GM21717 (cell line): ENCODE measurements around the gene KCNJ18.
"Not testable (repeated sequence)": the region's sequence is repeated elsewhere in the genome, so short reads cannot be mapped to it uniquely, and the experiment has no call there.

Source experiments
- ATAC-seq: cut with Tn5 transposase; IDR thresholded peaks from one replicate; pipeline ENCODE4 v1.9.1; 2021; ENCODE audit warnings: mild to moderate bottlenecking, moderate library complexity; ENCODE audit not compliant: unreplicated experiment

The KCNJ18 gene

DNA sequence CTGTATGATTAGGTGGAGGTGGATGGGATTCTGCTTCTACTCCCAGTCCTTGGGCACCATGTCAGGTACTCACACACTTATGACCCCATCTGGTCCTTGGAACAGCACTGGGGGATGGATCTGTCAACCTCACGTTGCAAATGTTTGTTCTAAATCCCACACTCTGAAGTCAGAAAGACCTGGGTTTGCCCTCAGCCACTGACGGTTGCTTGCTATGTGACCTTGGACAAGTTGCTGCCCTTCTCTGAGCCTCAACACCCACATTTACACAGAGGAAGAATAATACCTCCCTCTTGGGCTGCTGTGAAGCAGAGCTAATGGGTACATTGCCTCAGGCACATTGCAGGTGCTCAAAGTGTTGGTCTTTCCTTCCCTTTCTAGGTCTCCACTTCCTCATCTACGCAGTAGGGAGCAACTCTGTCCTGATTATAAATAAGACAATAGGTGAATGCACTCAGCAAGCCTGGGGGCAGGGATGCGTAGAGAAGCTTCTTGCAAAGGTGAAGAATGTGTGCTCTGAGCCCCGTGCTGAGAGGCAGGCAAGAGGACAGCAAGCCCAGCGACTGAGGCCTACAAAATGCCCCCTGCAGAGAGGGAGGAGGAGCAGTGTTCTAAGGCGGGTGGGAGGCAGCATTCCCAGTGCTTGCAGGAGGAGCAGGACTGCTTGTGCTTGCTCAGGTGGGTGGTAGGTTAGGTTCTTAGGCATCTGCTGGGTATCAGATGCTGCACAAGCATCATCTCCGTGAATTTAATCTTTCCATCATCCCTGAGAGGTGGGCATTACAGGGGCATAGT, 21.8 kb upstream of the KCNJ18 start:
- ATAC-seq = not testable (repeated sequence)

DNA sequence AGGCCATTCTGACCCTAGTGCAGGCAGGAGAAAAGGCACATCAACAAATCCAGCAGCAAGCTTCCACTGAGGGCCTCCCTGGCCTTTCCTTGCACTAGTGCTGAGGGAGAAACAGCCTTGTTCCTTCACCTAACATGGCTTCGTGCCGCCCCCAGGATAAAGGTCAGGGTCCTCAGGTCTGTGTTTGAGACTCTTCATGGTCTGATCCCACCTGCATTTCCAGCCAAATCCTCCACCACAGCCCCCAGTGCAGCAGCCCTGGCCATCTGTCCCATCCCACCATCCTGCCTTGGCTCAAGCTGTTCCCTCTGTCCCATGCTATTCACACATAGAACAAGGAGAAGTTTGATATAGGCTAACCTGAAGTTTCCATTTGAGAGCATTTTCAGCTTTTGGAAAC, 20.9 kb upstream of the KCNJ18 start:
- not testable (repeated sequence) for ATAC-seq

DNA sequence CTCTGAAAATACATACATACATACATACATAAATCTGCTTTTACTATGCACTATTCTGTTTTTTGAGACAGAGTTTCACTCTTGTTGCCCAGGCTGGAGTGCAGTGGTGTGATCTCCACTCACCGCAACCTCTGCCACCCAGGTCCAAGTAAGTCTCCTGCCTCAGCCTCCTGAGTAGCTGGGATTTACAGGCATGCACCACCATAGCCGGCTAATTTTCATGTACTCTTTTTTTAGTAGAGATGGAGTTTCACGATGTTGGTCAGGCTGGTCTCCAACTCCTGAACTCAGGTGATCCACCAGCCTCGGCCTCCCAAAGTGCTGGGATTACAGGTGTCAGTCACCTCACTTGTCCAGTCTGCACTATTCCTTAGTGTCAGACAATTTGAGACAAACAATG, 20.5 kb upstream of the KCNJ18 start:
- ATAC-seq = not testable (repeated sequence)

DNA sequence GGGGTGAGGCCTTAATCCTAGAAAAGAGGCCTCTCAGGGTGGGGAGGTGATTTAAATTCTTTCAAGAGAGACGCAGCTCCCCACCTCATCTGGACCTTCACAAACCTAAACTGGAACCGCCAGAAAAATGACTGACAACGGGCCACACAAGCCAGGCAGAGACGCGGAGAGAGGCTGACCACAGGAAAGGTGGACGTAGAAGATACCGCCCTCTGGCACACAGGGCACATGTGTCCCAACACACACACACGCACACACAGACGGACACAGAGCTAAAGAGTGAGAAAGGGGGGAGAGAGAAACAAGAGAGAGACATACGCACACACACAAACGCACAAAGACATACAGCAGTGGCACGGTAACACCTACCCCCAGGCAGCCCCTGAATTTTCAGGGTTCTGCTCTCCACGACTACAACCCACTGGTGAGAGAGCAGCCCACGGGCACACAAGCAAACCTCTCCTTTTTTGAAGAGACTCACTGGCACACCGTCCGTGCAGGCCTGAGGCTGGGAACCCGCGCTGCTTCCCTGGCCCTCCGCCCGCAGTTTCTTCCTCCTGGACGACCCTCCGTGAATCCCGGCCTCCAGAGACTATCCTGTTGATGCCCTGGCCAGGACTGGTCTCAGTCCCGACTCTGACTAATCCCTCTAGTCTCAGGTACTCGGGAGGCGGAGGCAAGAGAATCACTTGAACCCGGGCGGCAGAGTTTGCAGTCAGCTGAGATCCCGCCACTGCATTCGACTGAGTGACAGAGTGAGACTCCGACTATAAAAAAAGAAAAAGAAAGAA, 18.7 kb upstream of the KCNJ18 start:
- ATAC-seq = not testable (repeated sequence)

DNA sequence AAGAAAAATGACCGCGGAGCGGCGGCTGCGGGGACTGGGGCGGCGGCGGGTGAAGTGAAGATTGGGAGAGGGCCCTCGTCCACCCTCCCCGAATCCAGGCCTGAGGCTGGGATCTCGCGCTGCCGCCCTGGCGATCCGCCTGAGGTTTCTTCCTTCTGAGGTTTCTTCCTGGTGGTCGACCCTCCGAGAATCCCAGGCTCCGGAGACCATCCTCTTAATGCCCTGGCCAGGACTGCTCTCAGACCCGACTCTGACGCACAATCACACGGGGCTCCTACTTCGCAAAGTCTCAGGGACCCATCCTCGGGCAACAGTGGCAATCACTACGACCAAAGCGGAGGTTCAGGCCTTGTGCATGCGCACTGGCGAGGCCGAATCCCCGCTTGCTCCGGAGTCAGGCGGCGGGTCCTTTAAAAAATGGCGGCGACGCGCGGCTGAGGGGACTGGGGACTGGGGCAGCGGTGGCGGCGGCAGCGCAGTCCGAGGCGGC, 18.0 kb upstream of the KCNJ18 start:
- no peak for ATAC-seq

DNA sequence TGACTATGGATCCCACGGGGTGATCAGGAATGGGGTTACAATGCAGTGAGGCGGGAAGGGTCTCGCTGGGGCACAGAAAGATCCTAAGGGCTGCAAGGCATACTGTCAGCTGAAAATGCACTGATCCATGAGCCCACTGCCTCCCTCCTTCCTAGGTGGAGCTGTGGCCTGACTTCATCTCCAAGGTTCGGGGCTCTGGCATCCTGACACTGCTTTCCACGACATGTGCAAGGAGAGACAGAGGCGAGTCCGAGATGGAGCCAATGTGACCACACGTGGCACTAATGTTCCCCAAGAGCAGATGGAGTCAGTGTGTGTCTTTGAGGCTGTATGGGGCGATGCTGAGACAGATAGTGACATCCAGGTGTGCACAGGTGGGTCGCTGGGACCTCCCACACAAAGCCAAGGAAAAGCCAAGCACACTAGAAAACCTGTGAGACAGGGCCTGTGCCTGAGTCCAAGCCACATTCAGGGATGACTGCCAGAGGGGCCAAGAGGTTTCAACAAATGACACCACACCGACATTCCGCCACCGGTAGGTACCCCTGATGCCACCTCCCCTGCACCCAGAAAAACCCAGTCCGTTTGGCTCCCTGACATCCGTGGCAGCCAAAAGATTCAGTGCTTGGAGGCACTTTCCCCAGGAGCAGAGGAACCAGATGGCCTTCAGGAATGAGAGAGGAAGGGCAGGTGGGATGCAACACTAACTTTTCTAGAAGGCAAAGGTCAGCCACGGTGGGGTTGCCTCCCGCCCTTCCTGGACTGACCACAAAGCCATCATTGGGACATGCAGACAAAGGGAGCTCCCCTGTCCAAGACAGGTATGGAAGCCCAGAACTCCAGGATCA, 17.2 kb upstream of the KCNJ18 start:
- not testable (repeated sequence) for ATAC-seq

DNA sequence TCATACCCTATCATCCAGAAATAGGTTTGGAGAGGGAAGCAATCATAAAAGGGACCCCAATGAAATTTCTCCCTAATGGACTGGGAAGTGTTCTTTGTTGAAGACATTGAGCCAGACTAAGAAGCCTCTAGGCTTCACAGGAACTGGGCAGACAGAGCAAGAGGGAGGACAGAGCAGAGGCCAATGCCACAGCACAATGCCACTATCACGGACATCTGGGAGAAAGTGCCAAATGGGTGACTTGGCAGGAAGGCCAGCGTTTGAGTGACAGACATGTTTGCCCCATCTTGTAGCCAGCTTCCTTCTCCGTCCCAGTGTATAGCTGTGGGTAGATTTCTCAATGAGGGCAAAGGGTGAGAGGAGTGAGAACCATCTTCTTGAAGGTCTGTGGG, 16.6 kb upstream of the KCNJ18 start:
- ATAC-seq = not testable (repeated sequence)

DNA sequence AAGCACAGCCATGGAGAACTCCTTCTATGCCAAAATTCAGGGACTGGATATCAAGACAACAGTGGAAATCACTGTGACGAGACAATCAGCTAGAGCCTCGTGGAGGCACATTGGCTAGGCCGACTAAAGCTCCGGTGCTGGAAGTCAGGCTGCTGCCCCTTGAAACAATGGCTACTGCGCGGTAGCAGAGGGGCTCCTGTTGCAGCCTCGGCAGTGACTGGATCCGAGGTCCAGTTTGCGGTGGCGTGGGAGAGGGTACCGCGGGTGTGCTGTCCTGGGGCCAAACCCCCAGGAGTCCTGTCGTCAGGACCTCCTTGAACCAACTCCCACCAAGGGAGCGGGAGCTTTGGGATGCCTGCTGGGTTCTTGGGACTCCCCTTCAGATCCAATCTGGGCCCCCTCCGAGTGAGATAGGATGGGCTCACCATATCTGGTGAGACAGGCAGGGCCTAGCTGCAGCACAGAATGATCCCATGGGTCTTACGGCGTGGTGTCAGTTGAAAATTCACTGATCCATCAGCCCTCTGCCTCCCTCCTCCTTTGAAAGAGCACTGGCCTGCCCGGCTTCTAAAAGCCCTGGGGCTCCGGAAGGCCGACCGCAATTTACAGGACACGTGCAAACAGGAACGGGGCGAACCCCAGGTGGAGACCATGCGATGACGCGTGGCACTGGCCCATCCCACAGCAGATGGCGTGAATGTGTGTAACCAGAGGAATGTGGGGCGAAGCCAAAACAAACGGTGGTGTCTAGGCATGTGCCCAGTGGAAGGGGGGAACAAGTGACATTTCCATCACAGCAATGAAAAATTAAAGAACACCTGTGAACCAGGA, 15.8 kb upstream of the KCNJ18 start:
- no peak for ATAC-seq

DNA sequence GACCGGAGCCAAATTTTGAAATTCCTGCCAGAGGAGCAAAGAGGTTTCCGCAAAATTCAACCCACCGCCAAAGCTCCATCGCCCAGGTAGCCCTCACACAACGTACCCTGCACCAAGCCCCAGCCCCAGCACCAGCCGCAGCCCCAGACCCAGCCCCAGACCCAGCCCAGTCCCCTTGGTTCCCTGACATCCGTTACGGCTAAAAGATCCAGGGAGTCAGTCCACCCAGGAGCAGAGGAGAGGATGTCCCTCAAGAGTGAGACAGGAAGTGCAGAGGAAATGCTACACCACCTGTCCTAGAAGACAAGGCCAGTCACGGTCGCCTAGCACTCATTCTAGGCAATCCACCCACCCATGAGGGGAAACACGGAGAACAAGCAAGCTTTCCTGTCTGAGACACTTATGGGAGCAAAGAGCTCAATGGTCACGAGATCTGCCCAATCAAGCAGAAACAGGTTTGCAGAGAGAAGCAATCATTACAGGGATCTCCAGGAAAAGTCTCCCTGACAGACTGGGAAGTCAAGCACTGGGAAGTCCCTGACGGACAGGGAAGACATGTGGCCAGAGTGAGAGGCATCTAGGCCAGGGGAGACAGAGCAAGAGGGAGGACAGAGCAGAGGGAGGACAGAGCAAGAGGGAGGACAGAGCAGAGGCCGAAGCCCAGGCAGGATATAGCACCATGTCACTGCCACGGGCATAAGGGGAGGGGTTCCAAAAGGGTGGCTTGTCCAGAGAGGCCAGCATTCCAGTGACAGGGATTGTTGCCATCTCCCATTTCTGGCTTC, 15.0 kb upstream of the KCNJ18 start:
- no peak for ATAC-seq

DNA sequence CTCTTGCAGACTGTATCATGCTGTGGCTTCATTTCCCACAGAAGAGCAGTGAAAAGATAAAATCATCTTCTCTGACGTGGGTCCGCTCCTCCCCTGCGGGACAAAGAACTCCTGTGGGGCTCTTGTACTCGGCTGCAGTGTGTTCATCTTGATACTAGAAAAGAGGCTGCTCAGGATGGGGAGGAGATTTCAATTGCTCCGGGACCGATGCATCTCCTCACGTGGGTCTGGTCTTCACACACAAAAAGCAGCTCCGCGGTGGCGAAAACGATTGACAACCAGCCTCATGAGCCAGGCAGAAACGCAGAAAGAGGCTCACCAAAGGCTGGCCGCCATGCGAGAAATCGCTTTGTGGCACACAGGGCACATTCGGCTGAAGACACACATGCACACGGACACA, 14.4 kb upstream of the KCNJ18 start:
- ATAC-seq = no peak

DNA sequence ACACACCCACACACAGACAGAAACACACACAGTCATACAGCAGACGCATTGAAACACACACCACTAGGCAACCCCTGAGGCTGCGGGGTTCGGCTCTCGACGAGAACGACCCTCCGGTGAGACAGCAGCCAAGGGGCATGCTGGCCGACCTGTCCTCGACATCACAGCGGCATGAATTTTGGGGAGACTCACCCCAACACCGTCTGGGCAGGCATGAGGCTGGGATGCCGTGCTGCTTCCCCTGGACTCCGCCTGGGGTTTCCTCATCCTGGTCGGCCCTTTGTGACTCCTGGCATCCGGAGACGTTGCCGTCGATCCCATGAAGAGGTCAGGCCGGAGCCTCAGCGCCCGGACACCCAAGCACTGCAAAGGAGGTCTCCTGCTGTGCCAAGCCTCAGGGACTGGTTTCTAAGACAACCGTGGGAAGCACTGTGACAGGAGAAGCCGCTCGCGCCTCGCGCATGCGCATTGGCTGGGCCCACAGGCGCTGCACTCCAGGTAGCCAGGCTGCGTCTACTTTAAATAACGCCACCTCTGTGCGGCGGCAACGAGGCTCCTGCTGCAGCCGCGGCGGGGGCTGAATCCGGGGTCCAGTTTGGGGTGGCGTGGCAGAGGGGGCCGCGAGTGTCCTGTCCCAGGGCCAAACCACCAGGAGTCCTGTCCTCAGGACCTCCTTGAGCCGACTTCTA, 13.8 kb upstream of the KCNJ18 start:
- ATAC-seq = no peak

DNA sequence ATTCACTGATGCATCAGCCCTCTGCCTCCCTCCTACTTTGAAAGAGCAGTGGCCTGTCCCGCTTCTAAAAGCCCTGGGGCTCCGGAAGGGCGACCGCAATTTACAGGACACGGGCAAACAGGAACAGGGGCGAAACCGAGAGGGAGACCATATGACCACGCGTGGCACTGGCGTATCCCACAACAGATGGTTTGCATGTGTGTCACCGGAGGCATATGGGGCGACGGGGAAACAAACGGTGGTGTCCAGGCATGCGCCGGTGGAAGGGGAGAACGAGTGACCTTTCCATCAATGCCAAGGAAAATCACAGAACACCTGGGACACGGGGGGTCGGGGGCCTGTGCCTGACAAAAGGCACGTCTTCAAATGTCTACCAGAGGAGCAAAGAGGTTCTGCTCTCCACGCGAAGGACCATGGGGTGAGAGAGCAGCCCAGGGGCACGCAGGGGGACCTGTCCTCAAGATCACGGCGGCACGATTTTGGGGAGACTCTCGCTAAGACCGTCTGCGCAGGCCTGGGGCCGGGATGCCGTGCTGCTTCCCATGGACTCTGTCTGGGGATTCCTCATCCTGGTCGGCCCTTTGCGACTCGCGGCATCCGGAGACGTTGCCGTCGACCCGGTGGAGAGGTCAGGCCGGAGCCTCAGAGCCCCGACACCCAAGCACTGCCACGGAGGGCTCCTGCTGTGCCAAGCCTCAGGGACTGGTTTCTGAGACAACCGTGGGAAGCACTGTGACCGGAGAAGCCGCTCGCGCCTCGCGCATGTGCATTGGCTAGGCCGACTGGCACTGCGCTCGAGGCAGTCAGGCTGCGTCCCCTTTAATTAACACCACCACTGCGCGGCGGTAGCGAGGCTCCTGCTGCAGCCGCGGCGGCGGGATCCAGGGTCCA, 12.8 kb upstream of the KCNJ18 start:
- ATAC-seq = no peak

DNA sequence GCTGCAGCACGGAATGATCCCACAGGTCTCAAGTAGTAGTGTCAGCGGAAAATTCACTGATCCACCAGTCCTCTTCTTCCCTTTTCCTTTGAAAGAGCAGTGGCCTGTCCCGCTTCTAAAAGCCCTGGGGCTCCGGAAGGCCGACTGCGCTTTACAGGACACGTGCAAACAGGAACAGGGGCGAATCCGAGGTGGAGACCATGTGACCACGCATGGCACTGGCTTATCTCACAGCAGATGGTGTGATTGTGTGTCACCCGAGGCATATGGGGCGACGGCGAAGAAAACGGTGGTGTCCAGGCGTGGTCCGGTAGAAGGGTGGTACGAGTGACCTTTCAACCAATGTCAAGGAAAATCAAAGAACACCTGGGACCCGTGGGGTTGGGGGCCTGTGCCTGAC, 12.0 kb upstream of the KCNJ18 start:
- no peak for ATAC-seq

DNA sequence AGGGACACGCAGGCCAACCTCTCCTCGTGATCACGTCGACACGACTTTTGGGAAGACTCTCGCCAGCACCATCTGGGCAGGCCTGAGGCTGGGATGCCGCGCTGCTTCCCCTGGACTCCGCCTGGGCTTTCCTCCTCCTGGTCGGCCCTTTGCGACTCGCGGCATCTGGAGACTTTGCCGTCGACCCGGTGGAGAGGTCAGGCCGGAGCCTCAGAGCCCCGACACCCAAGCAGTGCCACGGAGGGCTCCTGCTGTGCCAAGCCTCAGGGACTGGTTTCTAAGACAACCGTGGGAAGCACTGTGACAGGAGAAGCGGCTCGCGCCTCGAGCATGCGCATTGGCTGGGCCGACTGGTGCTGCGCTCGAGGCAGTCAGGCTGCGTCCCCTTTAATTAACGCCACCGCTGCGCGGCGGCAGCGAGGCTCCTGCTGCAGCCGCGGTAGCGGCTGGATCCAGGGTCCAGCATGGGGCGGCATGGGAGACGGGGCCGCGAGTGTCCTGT, 11.4 kb upstream of the KCNJ18 start:
- ATAC-seq = not testable (repeated sequence)

DNA sequence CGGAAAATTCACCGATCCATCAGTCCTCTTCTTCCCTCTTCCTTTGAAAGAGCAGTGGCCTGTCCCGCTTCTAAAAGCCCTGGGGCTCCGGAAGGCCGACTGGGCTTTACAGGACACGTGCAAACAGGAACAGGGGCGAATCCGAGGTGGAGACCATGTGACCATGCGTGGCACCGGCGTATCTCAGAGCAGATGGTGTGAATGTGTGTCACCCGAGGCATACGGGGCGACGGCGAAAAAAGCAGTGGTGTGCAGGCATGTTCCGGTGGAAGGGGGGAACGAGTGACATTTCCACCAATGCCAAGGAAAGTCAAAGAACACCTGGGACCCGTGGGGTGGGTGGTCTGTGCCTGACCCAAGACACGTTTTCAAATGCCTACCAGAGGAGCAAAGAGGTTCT, 10.7 kb upstream of the KCNJ18 start:
- ATAC-seq = not testable (repeated sequence)

DNA sequence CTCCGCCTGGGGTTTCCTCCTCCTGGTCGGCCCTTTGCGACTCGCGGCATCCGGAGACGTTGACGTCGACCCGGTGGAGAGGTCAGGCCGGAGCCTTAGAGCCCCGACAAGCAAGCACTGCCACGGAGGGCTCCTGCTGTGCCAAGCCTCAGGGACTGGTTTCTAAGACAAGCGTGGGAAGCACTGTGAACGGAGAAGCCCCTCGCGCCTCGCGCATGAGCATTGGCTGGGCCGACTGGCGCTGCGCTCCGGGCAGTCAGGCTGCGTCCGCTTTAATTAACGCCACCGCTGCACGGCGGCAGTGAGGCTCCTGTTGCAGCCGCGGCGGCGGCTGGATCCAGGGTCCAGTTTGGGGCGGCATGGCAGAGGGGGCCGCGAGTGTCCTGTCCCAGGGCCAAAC, 10.2 kb upstream of the KCNJ18 start:
- not testable (repeated sequence) for ATAC-seq

DNA sequence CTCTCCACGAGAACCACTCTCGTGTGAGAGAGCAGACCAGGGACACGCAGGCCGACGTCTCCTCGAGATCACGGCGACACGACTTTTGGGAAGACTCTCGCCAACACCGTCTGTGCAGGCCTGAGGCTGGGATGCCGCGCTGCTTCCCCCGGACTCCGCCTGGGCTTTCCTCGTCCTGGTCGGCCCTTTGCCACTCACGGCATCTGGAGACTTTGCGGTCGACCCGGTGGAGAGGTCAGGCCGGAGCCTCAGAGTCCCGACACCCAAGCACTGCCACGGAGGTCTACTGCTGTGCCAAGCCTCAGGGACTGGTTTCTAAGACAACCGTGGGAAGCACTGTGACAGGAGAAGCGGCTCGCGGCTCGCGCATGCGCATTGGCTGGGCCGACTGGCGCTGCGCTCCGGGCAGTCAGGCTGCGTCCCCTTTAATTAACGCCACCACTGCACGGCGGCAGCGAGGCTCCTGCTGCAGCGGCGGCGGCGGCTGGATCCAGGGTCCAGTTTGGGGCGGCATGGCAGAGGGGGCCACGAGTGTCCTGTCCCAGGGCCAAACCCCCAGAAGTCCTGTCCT, 9.1 kb upstream of the KCNJ18 start:
- ATAC-seq = not testable (repeated sequence)
